ENCODE results near the gene MYOM1.
"Not testable (repeated sequence)": the region's sequence is repeated elsewhere in the genome, so short reads cannot be mapped to it uniquely, and the experiment has no call there.

The MYOM1 gene

GRCh38 chr18:3218819-3219218, 949 bp downstream of the MYOM1 start:
- no peak for DNase-seq (ENCODE audit: low spot score)

- peak; percentile 14 for DNase-seq (ENCODE audit: low spot score)
Observed at GRCh38 chr18:3217948-3218647, 1.7 kb downstream of the MYOM1 start.

- no peak for DNase-seq (ENCODE audit: low spot score)
Observed at GRCh38 chr18:3216987-3217386, 2.8 kb downstream of the MYOM1 start.

- DNase-seq (ENCODE audit: low spot score), result no peak
Observed at GRCh38 chr18:3214855-3215637, 4.7 kb downstream of the MYOM1 start.

- no peak for DNase-seq (ENCODE audit: low spot score)
Observed at GRCh38 chr18:3213300-3214059, 6.3 kb downstream of the MYOM1 start.

- DNase-seq (ENCODE audit: low spot score), result no peak
Observed at GRCh38 chr18:3212657-3213056, 7.1 kb downstream of the MYOM1 start.

GRCh38 chr18:3211236-3211992, 8.4 kb downstream of the MYOM1 start:
- DNase-seq (ENCODE audit: low spot score), result peak; percentile 46

GRCh38 chr18:3209859-3210569, 9.8 kb downstream of the MYOM1 start:
- DNase-seq (ENCODE audit: low spot score), result peak; percentile 20

- DNase-seq (ENCODE audit: low spot score), result peak; percentile 81
Observed at GRCh38 chr18:3207565-3207964, 12.2 kb downstream of the MYOM1 start.

GRCh38 chr18:3205239-3205638, 14.5 kb downstream of the MYOM1 start:
- DNase-seq (ENCODE audit: low spot score), result no peak

- no peak for DNase-seq (ENCODE audit: low spot score)
Observed at GRCh38 chr18:3199942-3200645, 19.7 kb downstream of the MYOM1 start.

GRCh38 chr18:3198260-3198860, 21.4 kb downstream of the MYOM1 start:
- DNase-seq (ENCODE audit: low spot score), result not testable (repeated sequence)

- DNase-seq (ENCODE audit: low spot score), result no peak
Observed at GRCh38 chr18:3194947-3195612, 24.7 kb downstream of the MYOM1 start.

- DNase-seq (ENCODE audit: low spot score), result no peak
Observed at GRCh38 chr18:3193331-3193730, 26.4 kb downstream of the MYOM1 start.

- DNase-seq (ENCODE audit: low spot score), result no peak
Observed at GRCh38 chr18:3192752-3193151, 27.0 kb downstream of the MYOM1 start.

- DNase-seq (ENCODE audit: low spot score), result no peak
Observed at GRCh38 chr18:3192286-3192685, 27.5 kb downstream of the MYOM1 start.

GRCh38 chr18:3190610-3191009, 29.2 kb downstream of the MYOM1 start:
- DNase-seq (ENCODE audit: low spot score), result no peak

- no peak for DNase-seq (ENCODE audit: low spot score)
Observed at GRCh38 chr18:3189884-3190283, 29.9 kb downstream of the MYOM1 start.
